ENCODE results near the gene SLC39A13.

The SLC39A13 gene

GRCh38 chr11:47461876-47462275 lies 53.5 kb downstream of the SLC39A13 start:
- DNase-seq = no peak

- peak; percentile 16 for DNase-seq
Observed at GRCh38 chr11:47464483-47464882, 56.1 kb downstream of the SLC39A13 start.
